Endodermal cell (in vitro differentiated cells): Measurements from ENCODE around the gene ZNF691. TPM values are rescaled to one million over a fixed set of nuclear protein-coding genes. Genes with fewer than 3 reads are reported as not detected.

Experiments
- DNase-seq: peaks from one replicate; pipeline ENCODE4 v3.0.0-alpha.2; 2017
- H3K27ac ChIP-seq: 2 replicates; pipeline ENCODE4 v1.5.1; 2013; ENCODE audit warnings: mild to moderate bottlenecking, low read depth, low read length, moderate library complexity
- H3K27me3 ChIP-seq: 2 replicates; pipeline ENCODE4 v1.6.1; 2013; ENCODE audit warnings: mild to moderate bottlenecking, low read length, moderate library complexity; ENCODE audit not compliant: insufficient read depth, control insufficient read depth, poor library complexity, severe bottlenecking
- H3K36me3 ChIP-seq: 2 replicates; pipeline ENCODE4 v1.7.0; 2013; ENCODE audit warnings: mild to moderate bottlenecking, low read length, moderate library complexity; ENCODE audit not compliant: control insufficient read depth, insufficient read depth
- H3K4me1 ChIP-seq: one replicate; pipeline ENCODE4 v1.7.0; 2013; ENCODE audit warnings: low read length; ENCODE audit not compliant: control insufficient read depth, insufficient read depth
- H3K4me3 ChIP-seq: 2 replicates; pipeline ENCODE4 v1.5.1; 2013; ENCODE audit warnings: mild to moderate bottlenecking, low read length, moderate library complexity
- H3K9ac ChIP-seq: 2 replicates; pipeline ENCODE4 v1.6.1; 2013; ENCODE audit warnings: mild to moderate bottlenecking, low read length, moderate library complexity; ENCODE audit not compliant: poor library complexity, severe bottlenecking; ENCODE audit errors: extremely low read depth
- H3K9me3 ChIP-seq: 2 replicates; pipeline ENCODE4 v1.6.1; 2013; ENCODE audit warnings: mild to moderate bottlenecking, low read length, moderate library complexity; ENCODE audit not compliant: control insufficient read depth
- H3K27ac Mint-ChIP-seq: 2 replicates; pipeline ENCODE4 v1.8.0; 2020; ENCODE audit warnings: mixed read lengths
- H3K27me3 Mint-ChIP-seq: 2 replicates; pipeline ENCODE4 v1.8.0; 2021; ENCODE audit warnings: mild to moderate bottlenecking, mixed read lengths; ENCODE audit not compliant: insufficient read depth
- H3K36me3 Mint-ChIP-seq: 2 replicates; pipeline ENCODE4 v1.8.0; 2020; ENCODE audit warnings: low read depth, mixed read lengths
- H3K4me1 Mint-ChIP-seq: 2 replicates; pipeline ENCODE4 v1.8.0; 2020; ENCODE audit warnings: mixed read lengths
- H3K4me3 Mint-ChIP-seq: 2 replicates; pipeline ENCODE4 v1.8.0; 2020; ENCODE audit warnings: mild to moderate bottlenecking, moderate library complexity, mixed read lengths
- H3K9me3 Mint-ChIP-seq: 2 replicates; pipeline ENCODE4 v1.8.0; 2020; ENCODE audit warnings: mild to moderate bottlenecking, mixed read lengths
- WGBS, 2 experiments: methylation state at CpG; one replicate each; pipeline versions ENCODE4 v1.1.5 to v1.1.7; 2013; ENCODE audit warnings: missing lambda C conversion rate in 2 of 2, mixed read lengths in 1 of 2; ENCODE audit not compliant: insufficient coverage in 1 of 2, insufficient read length in 1 of 2; 5-methylcytosine and 5-hydroxymethylcytosine counted together
- total RNA-seq, 2 donors: library from RNA; stranded (reverse); fragmentation: NEBNext Ultra II Directional in 1 of 2; extraction: Animal tissue kit (Norgen Biotek cat#: 25700) in 1 of 2; gene quantifications; 2 replicates in 1 of 2; 3 replicates in 1 of 2; pipeline ENCODE4 v1.2.1, GENCODE V29; 2021
- TF ChIP-seq, protein P1 (sequence below): fragments of 200-600 bp; sonication (generic); conservative IDR thresholded peaks from 2 replicates; pipeline ENCODE4 v1.5.0; 2021; ENCODE audit warnings: antibody characterized with exemption, mild to moderate bottlenecking

Gene ZNF691
- total RNA-seq, 2 donors from 2014 or later, result 15.5 to 16.6 TPM

DNA sequence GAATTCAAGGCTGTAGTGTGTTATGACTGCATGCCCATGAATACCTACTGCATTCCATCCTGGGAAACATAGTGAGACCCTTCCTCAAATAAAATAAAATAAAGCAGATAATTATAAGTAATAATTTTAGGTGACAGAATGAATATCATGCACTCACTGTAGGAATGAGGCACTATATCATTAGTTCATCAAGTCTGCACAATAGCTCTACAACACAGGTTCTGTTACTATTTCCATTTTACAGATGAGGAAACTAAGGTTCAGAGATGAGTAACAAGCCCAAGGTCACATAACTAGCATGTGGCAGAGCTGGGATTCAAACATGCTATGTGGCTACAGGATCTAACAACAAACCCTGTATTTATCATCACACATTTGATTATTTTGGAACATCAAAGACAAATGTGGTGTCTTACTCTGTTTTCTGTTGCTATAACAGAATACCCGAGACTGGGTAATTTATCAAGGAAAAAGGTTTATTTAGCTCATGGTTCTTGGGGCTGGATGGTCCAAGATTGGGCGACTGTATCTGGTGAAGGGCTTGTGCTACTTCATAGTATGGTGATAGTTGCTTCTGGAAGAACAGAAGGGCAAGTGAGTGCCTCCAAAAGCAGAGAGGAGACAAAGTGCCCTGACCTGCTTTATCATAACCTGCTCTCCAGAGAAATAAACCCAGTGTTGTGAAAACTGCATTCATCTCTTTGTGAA, 4.8 kb upstream of the ZNF691 start:
- Histone ChIP-seq H3K27me3 (no peaks in the 10 kb centered on the region), H3K9ac (no peak overlapping the region), H3K9me3 (peaks cover 6% of the 10 kb centered on the region), H3K27ac (no peak overlapping the region), H3K4me3 (no peak overlapping the region), H3K4me1 (no peaks in the 10 kb centered on the region), H3K36me3 (no peaks in the 10 kb centered on the region)
- H3K9me3 Mint-ChIP-seq, result no peaks in the 10 kb centered on the region
- WGBS, 2 experiments, result 88% methylated on average over 2 of the region's 2 CpGs; no CpG with 5 or more reads in 1 of the 2 experiments
- TF ChIP-seq, protein P1, sequence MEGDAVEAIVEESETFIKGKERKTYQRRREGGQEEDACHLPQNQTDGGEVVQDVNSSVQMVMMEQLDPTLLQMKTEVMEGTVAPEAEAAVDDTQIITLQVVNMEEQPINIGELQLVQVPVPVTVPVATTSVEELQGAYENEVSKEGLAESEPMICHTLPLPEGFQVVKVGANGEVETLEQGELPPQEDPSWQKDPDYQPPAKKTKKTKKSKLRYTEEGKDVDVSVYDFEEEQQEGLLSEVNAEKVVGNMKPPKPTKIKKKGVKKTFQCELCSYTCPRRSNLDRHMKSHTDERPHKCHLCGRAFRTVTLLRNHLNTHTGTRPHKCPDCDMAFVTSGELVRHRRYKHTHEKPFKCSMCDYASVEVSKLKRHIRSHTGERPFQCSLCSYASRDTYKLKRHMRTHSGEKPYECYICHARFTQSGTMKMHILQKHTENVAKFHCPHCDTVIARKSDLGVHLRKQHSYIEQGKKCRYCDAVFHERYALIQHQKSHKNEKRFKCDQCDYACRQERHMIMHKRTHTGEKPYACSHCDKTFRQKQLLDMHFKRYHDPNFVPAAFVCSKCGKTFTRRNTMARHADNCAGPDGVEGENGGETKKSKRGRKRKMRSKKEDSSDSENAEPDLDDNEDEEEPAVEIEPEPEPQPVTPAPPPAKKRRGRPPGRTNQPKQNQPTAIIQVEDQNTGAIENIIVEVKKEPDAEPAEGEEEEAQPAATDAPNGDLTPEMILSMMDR, result no peak
- no peaks in the 10 kb centered on the region for H3K27me3 Mint-ChIP-seq
- no peak overlapping the region for H3K27ac Mint-ChIP-seq
- peaks cover 15% of the 10 kb centered on the region for H3K36me3 Mint-ChIP-seq
- no peak overlapping the region for H3K4me3 Mint-ChIP-seq
- DNase-seq, result no peak
- H3K4me1 Mint-ChIP-seq, result peaks cover 7% of the 10 kb centered on the region

DNA sequence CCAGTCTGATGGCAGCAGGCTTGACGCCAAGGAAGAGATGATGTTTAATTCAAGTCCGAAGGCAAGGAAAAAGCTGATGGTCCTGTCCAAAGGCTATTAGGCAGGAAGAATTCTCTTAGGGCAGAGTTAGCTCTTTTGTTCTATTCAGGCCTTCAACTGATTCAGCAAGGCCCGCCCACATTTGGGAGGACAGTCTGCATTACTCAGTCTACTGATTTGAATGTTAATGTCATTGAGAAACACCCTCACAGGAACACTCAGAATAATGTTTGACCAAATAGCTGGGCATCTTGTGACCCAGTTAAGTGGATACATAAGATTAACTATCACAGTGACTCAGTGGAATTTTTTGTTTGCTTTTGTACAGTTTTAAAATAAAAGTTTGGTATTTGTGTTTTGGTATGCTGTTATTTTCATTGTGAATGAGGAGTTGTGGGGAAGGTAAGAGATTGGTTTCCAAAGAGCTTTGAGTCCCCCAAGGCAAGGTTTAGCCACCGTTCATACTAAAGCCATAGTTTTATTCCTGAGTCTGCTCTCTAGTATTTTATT, 1.7 kb upstream of the ZNF691 start:
- no peak overlapping the region for H3K27ac Mint-ChIP-seq
- peaks cover 6% of the 10 kb centered on the region for H3K36me3 ChIP-seq
- H3K4me1 Mint-ChIP-seq, result peaks cover 17% of the 10 kb centered on the region
- H3K36me3 Mint-ChIP-seq, result peaks cover 31% of the 10 kb centered on the region
- no peak for DNase-seq
- H3K4me3 ChIP-seq, result no peak overlapping the region
- peaks cover 5% of the 10 kb centered on the region for H3K9me3 Mint-ChIP-seq
- H3K4me1 ChIP-seq, result peaks cover 3% of the 10 kb centered on the region
- H3K27ac ChIP-seq, result no peak overlapping the region
- H3K27me3 Mint-ChIP-seq, result no peaks in the 10 kb centered on the region
- H3K27me3 ChIP-seq, result no peaks in the 10 kb centered on the region
- TF ChIP-seq, protein P1, result no peak
- H3K9ac ChIP-seq, result no peak overlapping the region
- peaks cover 17% of the 10 kb centered on the region for H3K9me3 ChIP-seq
- WGBS, 2 experiments, result 93 to 94% methylated on average over 2 to 4 of the region's 4 CpGs
- H3K4me3 Mint-ChIP-seq, result no peak overlapping the region

DNA sequence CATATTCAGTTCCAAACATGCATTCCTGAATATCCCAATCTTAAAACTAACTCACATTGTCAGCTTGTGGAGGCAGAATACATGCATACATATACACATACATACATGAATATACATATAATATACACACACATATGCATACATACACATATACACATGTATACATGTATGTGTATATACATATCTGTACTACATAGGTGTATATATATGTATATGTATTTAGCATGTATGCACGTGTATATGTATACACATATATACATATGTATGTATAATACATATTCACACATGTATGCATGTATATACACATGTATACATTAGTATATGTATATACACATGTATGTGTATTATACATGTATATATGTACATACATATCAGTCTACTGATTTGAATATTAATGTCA, 1.2 kb upstream of the ZNF691 start:
- WGBS, 2 experiments, result no CpG with 5 or more reads among the region's 1 CpG
- Mint-ChIP-seq H3K27ac (no peak overlapping the region), H3K36me3 (peaks cover 36% of the 10 kb centered on the region), H3K9me3 (peaks cover 9% of the 10 kb centered on the region), H3K4me3 (no peak overlapping the region), H3K4me1 (peaks cover 12% of the 10 kb centered on the region), H3K27me3 (no peaks in the 10 kb centered on the region)
- peaks cover 11% of the 10 kb centered on the region for H3K36me3 ChIP-seq
- no peak overlapping the region for H3K4me3 ChIP-seq
- H3K9me3 ChIP-seq, result peaks cover 17% of the 10 kb centered on the region
- H3K27me3 ChIP-seq, result no peaks in the 10 kb centered on the region
- TF ChIP-seq, protein P1, result no peak
- no peak overlapping the region for H3K27ac ChIP-seq
- H3K9ac ChIP-seq, result no peak overlapping the region
- peaks cover 3% of the 10 kb centered on the region for H3K4me1 ChIP-seq
- no peak for DNase-seq
